Mesendoderm (in vitro differentiated cells): ENCODE measurements around the gene ACR.
A peak's percentile ranks its signal among the peaks of the same experiment; 100 is the strongest.

ENCODE experiments used
- DNase-seq: peaks from one replicate; pipeline ENCODE4 v3.0.0; 2013
- H2AK5ac ChIP-seq: 2 replicates; pipeline ENCODE4 v1.6.1; 2013; ENCODE audit warnings: low read length, inconsistent platforms
- H2BK120ac ChIP-seq: 2 replicates; pipeline ENCODE4 v1.6.1; 2013; ENCODE audit warnings: low read depth, mild to moderate bottlenecking, low read length, moderate library complexity, mixed read lengths
- H2BK15ac ChIP-seq: replicated peaks from 2 replicates; pipeline ENCODE4 v1.6.1; 2013; ENCODE audit warnings: low read depth, mild to moderate bottlenecking, moderate library complexity
- H2BK5ac ChIP-seq: 2 replicates; pipeline ENCODE4 v1.6.1; 2013; ENCODE audit warnings: low read length, inconsistent platforms
- H3K18ac ChIP-seq: 2 replicates; pipeline ENCODE4 v1.6.1; 2013; ENCODE audit warnings: mild to moderate bottlenecking, low read length, mixed read lengths
- H3K23ac ChIP-seq: one replicate; pipeline ENCODE4 v1.6.1; 2013; ENCODE audit warnings: low read length
- H3K27ac ChIP-seq: 2 replicates; pipeline ENCODE4 v1.5.1; 2013; ENCODE audit warnings: low read depth, mild to moderate bottlenecking, inconsistent platforms, low read length, moderate library complexity
- H3K27me3 ChIP-seq: 2 replicates; pipeline ENCODE4 v1.6.1; 2013; ENCODE audit warnings: low read length, control low read depth, mild to moderate bottlenecking, inconsistent platforms; ENCODE audit not compliant: insufficient read depth, poor library complexity
- H3K36me3 ChIP-seq: 2 replicates; pipeline ENCODE4 v1.6.1; 2013; ENCODE audit warnings: low read length, inconsistent platforms; ENCODE audit not compliant: control insufficient read depth, insufficient read depth
- H3K4ac ChIP-seq: one replicate; pipeline ENCODE4 v1.6.1; 2013; ENCODE audit warnings: low read depth, mild to moderate bottlenecking, low read length, moderate library complexity
- H3K4me1 ChIP-seq: 2 replicates; pipeline ENCODE4 v1.6.1; 2013; ENCODE audit warnings: low read depth, low read length, inconsistent platforms; ENCODE audit not compliant: control insufficient read depth
- H3K4me2 ChIP-seq: 2 replicates; pipeline ENCODE4 v1.6.1; 2013; ENCODE audit warnings: low read length
- H3K4me3 ChIP-seq: 2 replicates; pipeline ENCODE4 v1.5.1; 2013; ENCODE audit warnings: mild to moderate bottlenecking, low read length
- H3K56ac ChIP-seq: one replicate; pipeline ENCODE4 v1.6.1; 2013; ENCODE audit warnings: low read length
- H3K79me1 ChIP-seq: 2 replicates; pipeline ENCODE4 v1.6.1; 2013; ENCODE audit warnings: low read length, inconsistent platforms
- H3K79me2 ChIP-seq: 2 replicates; pipeline ENCODE4 v1.6.1; 2013; ENCODE audit warnings: mild to moderate bottlenecking, low read length; ENCODE audit not compliant: control insufficient read depth, insufficient read depth
- H3K9ac ChIP-seq: 2 replicates; pipeline ENCODE4 v1.6.1; 2013; ENCODE audit warnings: low read length, inconsistent platforms
- H4K5ac ChIP-seq: one replicate; pipeline ENCODE4 v1.6.1; 2013; ENCODE audit warnings: low read length
- H4K8ac ChIP-seq: one replicate; pipeline ENCODE4 v1.6.1; 2013; ENCODE audit warnings: low read depth, mild to moderate bottlenecking, control low read depth, low read length, moderate library complexity
- WGBS: extraction: QIAGEN DNeasy Blood & Tissue Kit; methylation state at CpG from one replicate; pipeline ENCODE4 v1.1.7; 2013; ENCODE audit warnings: low lambda C conversion rate, missing lambda C conversion rate; ENCODE audit not compliant: insufficient coverage; ENCODE audit errors: extremely low coverage; 5-methylcytosine and 5-hydroxymethylcytosine counted together

ACR gene

DNA sequence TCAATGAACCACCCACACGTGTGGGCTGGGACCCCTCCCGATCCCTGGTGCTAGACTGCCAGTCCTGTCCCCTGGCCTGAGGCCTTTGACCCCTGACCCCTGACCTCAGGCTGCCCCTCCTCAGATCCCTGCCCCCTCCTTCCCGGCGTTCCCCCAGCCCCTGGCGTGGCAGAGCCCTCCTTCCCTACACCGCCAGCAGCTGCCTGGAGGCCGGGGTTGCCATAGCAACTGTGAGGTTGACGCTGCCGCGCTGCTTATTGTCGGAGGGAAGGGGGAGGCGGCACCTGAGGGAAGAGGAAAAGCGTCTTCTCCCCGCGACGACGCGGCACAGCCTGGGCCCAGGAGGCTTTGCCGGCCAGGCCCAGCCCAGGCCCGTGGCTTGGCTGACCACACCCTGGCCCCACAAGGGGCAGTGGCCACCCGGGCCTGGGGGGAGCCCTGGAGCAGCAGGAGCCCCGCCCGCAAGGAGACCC is 32.7 kb upstream of the ACR start:
- no peak overlapping the region for H3K4me3 ChIP-seq
- no peak overlapping the region for H3K27ac ChIP-seq
- H2AK5ac ChIP-seq = no peak overlapping the region
- H3K27me3 ChIP-seq = no peaks in the 10 kb centered on the region
- no peak overlapping the region for H4K5ac ChIP-seq
- no peak overlapping the region for H3K4me2 ChIP-seq
- no peak overlapping the region for H2BK15ac ChIP-seq
- no peak overlapping the region for H3K4ac ChIP-seq
- no peaks in the 10 kb centered on the region for H3K36me3 ChIP-seq
- no peak overlapping the region for H3K56ac ChIP-seq
- H3K4me1 ChIP-seq = no peaks in the 10 kb centered on the region
- H4K8ac ChIP-seq = no peak overlapping the region
- no peaks in the 10 kb centered on the region for H3K79me2 ChIP-seq
- peak; percentile 95 for DNase-seq
- no CpG with 5 or more reads among the region's 23 CpGs for WGBS
- H2BK120ac ChIP-seq = no peak overlapping the region
- H3K23ac ChIP-seq = no peak overlapping the region
- no peak overlapping the region for H2BK5ac ChIP-seq
- H3K9ac ChIP-seq = no peak overlapping the region
- no peaks in the 10 kb centered on the region for H3K79me1 ChIP-seq
- no peak overlapping the region for H3K18ac ChIP-seq

GRCh38 chr22:50705851-50706351 is 32.1 kb upstream of the ACR start:
- no peak overlapping the region for H3K56ac ChIP-seq
- H4K8ac ChIP-seq = no peak overlapping the region
- no peak overlapping the region for H2BK5ac ChIP-seq
- no peaks in the 10 kb centered on the region for H3K27me3 ChIP-seq
- no peak overlapping the region for H3K4me2 ChIP-seq
- H3K79me1 ChIP-seq = no peaks in the 10 kb centered on the region
- no peak overlapping the region for H2BK15ac ChIP-seq
- no peaks in the 10 kb centered on the region for H3K79me2 ChIP-seq
- no peak overlapping the region for H2BK120ac ChIP-seq
- no peaks in the 10 kb centered on the region for H3K4me1 ChIP-seq
- no peak overlapping the region for H3K9ac ChIP-seq
- no peak overlapping the region for H3K4ac ChIP-seq
- WGBS = no CpG with 5 or more reads among the region's 27 CpGs
- H4K5ac ChIP-seq = no peak overlapping the region
- no peak overlapping the region for H3K27ac ChIP-seq
- no peak overlapping the region for H3K23ac ChIP-seq
- H3K4me3 ChIP-seq = no peak overlapping the region
- no peaks in the 10 kb centered on the region for H3K36me3 ChIP-seq
- no peak for DNase-seq
- H3K18ac ChIP-seq = no peak overlapping the region
- H2AK5ac ChIP-seq = no peak overlapping the region

DNA sequence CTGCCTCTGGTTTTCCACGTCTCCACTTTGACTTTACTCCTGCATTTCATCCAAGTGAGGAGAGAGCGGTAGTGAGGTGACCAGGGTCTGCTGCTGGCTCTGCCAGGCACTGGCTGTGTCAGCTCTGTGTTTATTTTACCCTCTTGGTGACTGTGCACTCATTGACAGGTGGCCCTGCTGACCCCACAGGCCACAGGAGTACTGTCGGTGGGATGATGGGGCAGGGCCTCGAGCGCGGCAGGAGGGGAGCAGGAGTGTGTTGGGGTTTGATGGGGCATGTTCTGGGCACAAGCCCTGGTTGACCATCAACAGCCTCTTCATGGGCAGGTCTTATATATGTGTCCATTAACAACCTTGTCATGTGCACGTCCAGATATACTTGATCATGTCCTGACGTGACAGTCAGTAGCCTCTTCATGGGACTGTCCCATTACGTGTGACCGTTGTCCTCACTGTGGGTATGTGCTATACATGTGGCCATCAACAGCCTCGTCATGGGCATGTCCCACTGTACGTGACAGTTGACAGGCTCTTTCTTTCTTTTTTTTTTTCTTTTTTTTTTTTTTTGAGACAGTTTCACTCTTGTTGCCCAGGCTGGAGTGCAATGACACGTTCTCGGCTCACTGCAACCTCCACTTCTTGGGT is 31.4 kb upstream of the ACR start:
- H3K4me1 ChIP-seq = no peaks in the 10 kb centered on the region
- no peaks in the 10 kb centered on the region for H3K79me2 ChIP-seq
- no peak overlapping the region for H2BK120ac ChIP-seq
- no peak overlapping the region for H4K8ac ChIP-seq
- H3K79me1 ChIP-seq = no peaks in the 10 kb centered on the region
- H3K4ac ChIP-seq = no peak overlapping the region
- H4K5ac ChIP-seq = no peak overlapping the region
- H3K36me3 ChIP-seq = no peaks in the 10 kb centered on the region
- no peak overlapping the region for H2BK15ac ChIP-seq
- H3K9ac ChIP-seq = no peak overlapping the region
- H3K23ac ChIP-seq = no peak overlapping the region
- DNase-seq = no peak
- no peak overlapping the region for H2BK5ac ChIP-seq
- H3K27ac ChIP-seq = no peak overlapping the region
- no CpG with 5 or more reads among the region's 14 CpGs for WGBS
- H3K4me2 ChIP-seq = no peak overlapping the region
- H3K4me3 ChIP-seq = no peak overlapping the region
- no peak overlapping the region for H3K56ac ChIP-seq
- no peak overlapping the region for H3K18ac ChIP-seq
- no peaks in the 10 kb centered on the region for H3K27me3 ChIP-seq
- no peak overlapping the region for H2AK5ac ChIP-seq

- no peak overlapping the region for H3K27ac ChIP-seq
- no peaks in the 10 kb centered on the region for H3K36me3 ChIP-seq
- H4K5ac ChIP-seq = no peak overlapping the region
Observed at GRCh38 chr22:50708474-50708873, 29.5 kb upstream of the ACR start.

DNA sequence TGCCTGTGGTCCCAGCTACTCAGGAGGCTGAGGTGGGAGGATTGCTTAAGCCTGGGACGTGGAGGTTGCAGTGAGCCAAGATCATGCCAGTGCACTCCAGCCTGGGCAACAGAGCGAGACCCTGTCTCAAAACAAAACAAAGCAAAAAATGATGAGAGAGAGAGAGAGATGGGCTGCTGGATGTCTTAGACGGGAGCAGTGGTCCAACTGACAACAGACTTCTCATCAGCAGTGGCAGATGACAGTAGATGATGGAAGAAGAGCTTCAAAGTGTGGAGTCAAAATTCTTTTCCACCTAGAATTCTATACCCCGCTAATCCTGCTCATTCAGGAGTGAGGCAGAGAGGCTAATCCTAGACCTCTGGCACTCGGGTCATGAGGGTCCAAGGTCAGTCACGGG is 29.0 kb upstream of the ACR start:
- Histone ChIP-seq H3K9ac (no peak overlapping the region), H3K4me3 (no peak overlapping the region), H3K27ac (no peak overlapping the region), H3K56ac (no peak overlapping the region), H3K36me3 (no peaks in the 10 kb centered on the region), H3K4me2 (no peak overlapping the region), H2BK5ac (no peak overlapping the region), H3K79me1 (no peaks in the 10 kb centered on the region), H3K23ac (no peak overlapping the region), H2BK120ac (no peak overlapping the region), H2BK15ac (no peak overlapping the region), H3K27me3 (no peaks in the 10 kb centered on the region), H2AK5ac (no peak overlapping the region), H4K8ac (no peak overlapping the region), H3K79me2 (no peaks in the 10 kb centered on the region), H3K4me1 (no peaks in the 10 kb centered on the region), H4K5ac (no peak overlapping the region), H3K4ac (no peak overlapping the region), H3K18ac (no peak overlapping the region)
- no CpG with 5 or more reads among the region's 6 CpGs for WGBS
- no peak for DNase-seq

More at GRCh38 chr22:50708474-50708873, 29.5 kb upstream of the ACR start:
- Histone ChIP-seq H3K79me2 (no peaks in the 10 kb centered on the region), H2BK120ac (no peak overlapping the region), H3K4me1 (no peaks in the 10 kb centered on the region), H3K4me3 (no peak overlapping the region), H2BK15ac (no peak overlapping the region), H2AK5ac (no peak overlapping the region), H3K56ac (no peak overlapping the region), H4K8ac (no peak overlapping the region), H2BK5ac (no peak overlapping the region), H3K23ac (no peak overlapping the region), H3K79me1 (no peaks in the 10 kb centered on the region), H3K18ac (no peak overlapping the region), H3K27me3 (no peaks in the 10 kb centered on the region), H3K4me2 (no peak overlapping the region), H3K9ac (no peak overlapping the region), H3K4ac (no peak overlapping the region)
- DNase-seq = no peak
- WGBS = no CpG with 5 or more reads among the region's 3 CpGs

DNA sequence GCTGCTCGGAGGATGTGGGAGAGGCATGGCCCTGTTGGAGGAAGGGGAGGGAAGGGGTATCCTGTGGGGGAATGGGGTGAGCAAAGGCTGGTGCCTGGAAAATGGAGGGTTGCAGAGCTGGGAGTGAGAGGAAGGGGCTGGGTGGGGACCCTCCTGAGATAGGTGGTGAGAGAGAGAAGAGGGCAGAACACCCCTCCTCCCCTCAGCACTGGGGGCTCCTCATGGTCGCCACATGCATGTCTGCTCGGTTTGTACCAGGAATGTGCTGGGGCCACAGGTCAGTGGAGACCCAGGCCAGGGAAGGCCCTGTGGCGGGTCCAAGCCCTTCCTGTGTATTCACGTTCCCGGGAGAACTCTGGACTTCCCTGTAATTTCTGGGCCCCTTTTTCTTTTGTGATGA is 27.8 kb upstream of the ACR start:
- no CpG with 5 or more reads among the region's 6 CpGs for WGBS
- H2BK120ac ChIP-seq = no peak overlapping the region
- H2BK5ac ChIP-seq = no peak overlapping the region
- no peak overlapping the region for H3K18ac ChIP-seq
- no peak overlapping the region for H3K4ac ChIP-seq
- no peak overlapping the region for H3K56ac ChIP-seq
- H4K8ac ChIP-seq = no peak overlapping the region
- no peaks in the 10 kb centered on the region for H3K27me3 ChIP-seq
- no peaks in the 10 kb centered on the region for H3K4me1 ChIP-seq
- no peaks in the 10 kb centered on the region for H3K36me3 ChIP-seq
- DNase-seq = no peak
- H2AK5ac ChIP-seq = no peak overlapping the region
- H3K4me2 ChIP-seq = no peak overlapping the region
- no peak overlapping the region for H3K27ac ChIP-seq
- H3K79me2 ChIP-seq = no peaks in the 10 kb centered on the region
- no peak overlapping the region for H3K4me3 ChIP-seq
- no peak overlapping the region for H3K23ac ChIP-seq
- no peaks in the 10 kb centered on the region for H3K79me1 ChIP-seq
- no peak overlapping the region for H3K9ac ChIP-seq
- H4K5ac ChIP-seq = no peak overlapping the region
- H2BK15ac ChIP-seq = no peak overlapping the region
